ENCODE results near the gene PCDHGA3. TPM values are rescaled to one million over a fixed set of nuclear protein-coding genes. Genes with fewer than 3 reads are reported as not detected.
"Not testable (repeated sequence)": the region's sequence is repeated elsewhere in the genome, so short reads cannot be mapped to it uniquely, and the experiment has no call there.

The PCDHGA3 gene
- total RNA-seq, 8 experiments from 2014 or later, result 0.05 to 32.1 (median 0.65) TPM

DNA sequence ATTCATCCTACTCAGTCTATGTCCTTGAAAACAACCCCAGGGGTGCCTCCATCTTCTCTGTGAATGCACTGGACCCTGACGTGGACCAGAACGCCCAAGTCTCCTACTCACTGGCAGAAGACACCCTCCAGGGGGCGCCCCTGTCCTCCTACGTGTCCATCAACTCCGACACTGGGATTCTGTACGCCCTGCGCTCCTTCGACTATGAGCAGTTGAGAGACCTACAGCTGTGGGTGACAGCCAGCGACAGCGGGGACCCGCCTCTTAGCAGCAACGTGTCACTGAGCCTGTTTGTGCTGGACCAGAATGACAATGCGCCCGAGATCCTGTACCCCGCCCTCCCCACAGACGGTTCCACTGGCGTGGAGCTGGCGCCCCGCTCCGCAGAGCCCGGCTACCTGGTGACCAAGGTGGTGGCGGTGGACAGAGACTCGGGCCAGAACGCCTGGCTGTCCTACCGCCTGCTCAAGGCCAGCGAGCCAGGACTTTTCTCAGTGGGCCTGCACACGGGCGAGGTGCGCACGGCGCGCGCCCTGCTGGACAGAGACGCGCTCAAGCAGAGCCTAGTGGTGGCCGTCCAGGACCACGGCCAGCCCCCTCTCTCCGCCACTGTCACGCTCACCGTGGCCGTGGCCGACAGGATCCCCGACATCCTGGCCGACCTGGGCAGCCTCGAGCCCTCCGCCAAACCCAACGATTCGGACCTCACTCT is 32.0 kb downstream of the PCDHGA3 start:
- H3K27ac ChIP-seq; in situ Hi-C loops (cut with MboI; ENCODE audit: low pct_unique_long_range_greater_than_20kb in 2 of 9, low sequenced_read_pairs in 9 of 9, unreplicated experiment in 9 of 9); H3K4me1 ChIP-seq (replicated peaks in 1 of 2); ATAC-seq (replicated peaks in 6 of 8); H3K4me3 ChIP-seq: not testable (repeated sequence)
- WGBS, 10 experiments, result 0 to 91% (median 50%) methylated on average over 1 to 7 of the region's 48 CpGs; no CpG with 5 or more reads in 6 of the 10 experiments

DNA sequence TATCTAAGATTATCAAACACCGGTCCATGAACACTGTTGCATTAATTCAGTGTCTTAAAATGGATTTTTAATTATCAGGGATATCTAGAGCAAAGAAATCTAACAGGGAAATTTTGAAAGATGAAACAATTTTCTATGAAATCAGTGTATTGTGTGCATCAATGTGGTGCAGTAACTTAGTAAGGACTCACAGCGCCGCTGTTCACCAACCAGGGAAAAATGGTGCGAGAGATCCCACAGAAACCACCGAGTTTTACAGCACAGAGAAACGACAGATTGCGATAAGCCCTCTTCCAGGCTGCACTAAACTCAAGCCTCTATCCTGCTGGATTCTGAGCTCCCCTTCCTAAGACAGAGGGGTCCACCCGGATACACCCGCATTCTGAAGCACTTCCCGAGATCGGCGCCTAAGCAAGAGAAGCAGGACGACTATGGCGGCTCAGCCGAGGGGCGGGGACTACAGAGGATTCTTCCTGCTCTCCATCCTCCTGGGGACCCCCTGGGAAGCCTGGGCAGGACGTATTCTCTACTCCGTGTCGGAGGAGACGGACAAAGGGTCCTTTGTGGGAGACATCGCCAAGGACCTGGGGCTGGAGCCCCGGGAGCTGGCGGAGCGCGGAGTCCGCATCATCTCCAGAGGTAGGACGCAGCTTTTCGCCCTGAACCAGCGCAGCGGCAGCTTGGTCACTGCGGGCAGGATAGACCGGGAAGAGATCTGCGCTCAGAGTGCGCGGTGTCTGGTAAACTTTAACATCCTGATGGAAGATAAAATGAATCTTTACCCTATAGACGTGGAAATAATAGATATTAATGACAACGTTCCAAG is 39.1 kb downstream of the PCDHGA3 start, which contains the start of gene PCDHGA7:
TSS of gene PCDHGA7 (plus strand) at position 274 of the 826 bp plus-strand sequence. CDS start at position 432, 158 bp downstream.
- in situ Hi-C loops (cut with MboI; ENCODE audit: low pct_unique_long_range_greater_than_20kb in 2 of 9, low sequenced_read_pairs in 9 of 9, unreplicated experiment in 9 of 9), result no loop called here
- no peak within 1 kb of the TSS for H3K27ac ChIP-seq
- 24 to 94% (median 72%) methylated on average over 1 to 17 of the region's 37 CpGs for WGBS, 10 experiments
- ATAC-seq (replicated peaks in 6 of 8), result peak in 2 of 8 experiments; percentile 47 to 64
- no peaks in the 10 kb centered on the region for H3K4me1 ChIP-seq (replicated peaks in 1 of 2)
- no peak within 1 kb of the TSS for H3K4me3 ChIP-seq

DNA sequence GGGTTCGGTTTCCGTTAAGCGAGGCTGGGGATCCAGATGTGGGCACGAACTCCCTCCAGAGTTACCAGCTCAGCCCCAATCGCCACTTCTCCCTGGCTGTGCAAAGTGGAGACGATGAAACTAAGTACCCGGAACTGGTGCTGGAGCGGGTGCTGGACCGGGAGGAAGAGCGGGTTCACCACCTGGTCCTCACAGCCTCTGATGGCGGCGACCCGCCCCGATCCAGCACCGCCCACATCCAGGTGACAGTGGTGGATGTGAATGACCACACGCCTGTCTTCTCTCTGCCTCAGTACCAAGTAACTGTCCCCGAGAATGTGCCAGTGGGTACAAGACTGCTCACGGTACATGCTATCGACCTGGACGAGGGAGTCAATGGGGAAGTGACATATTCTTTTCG is 39.7 kb downstream of the PCDHGA3 start:
- H3K4me3 ChIP-seq, result no peak overlapping the region
- H3K4me1 ChIP-seq (replicated peaks in 1 of 2), result no peaks in the 10 kb centered on the region
- H3K27ac ChIP-seq, result no peak overlapping the region
- in situ Hi-C loops (cut with MboI; ENCODE audit: low pct_unique_long_range_greater_than_20kb in 2 of 9, low sequenced_read_pairs in 9 of 9, unreplicated experiment in 9 of 9), result no loop called here
- WGBS, 10 experiments, result 34 to 95% (median 80%) methylated on average over 1 to 16 of the region's 21 CpGs; no CpG with 5 or more reads in 3 of the 10 experiments
- no peak for ATAC-seq (replicated peaks in 6 of 8)

GRCh38 chr5:141384471-141385267 is 41.0 kb downstream of the PCDHGA3 start:
- in situ Hi-C loops (cut with MboI; ENCODE audit: low pct_unique_long_range_greater_than_20kb in 2 of 9, low sequenced_read_pairs in 9 of 9, unreplicated experiment in 9 of 9), result no loop called here
- no peaks in the 10 kb centered on the region for H3K4me1 ChIP-seq (replicated peaks in 1 of 2)
- no peak overlapping the region for H3K4me3 ChIP-seq
- WGBS, 10 experiments, result 5 to 97% (median 86%) methylated on average over 3 to 23 of the region's 43 CpGs; no CpG with 5 or more reads in 4 of the 10 experiments
- ATAC-seq (replicated peaks in 6 of 8), result no peak
- no peak overlapping the region for H3K27ac ChIP-seq

- H3K4me1 ChIP-seq (replicated peaks in 1 of 2); H3K27ac ChIP-seq; in situ Hi-C loops (cut with MboI; ENCODE audit: low pct_unique_long_range_greater_than_20kb in 2 of 9, low sequenced_read_pairs in 9 of 9, unreplicated experiment in 9 of 9): not testable (repeated sequence)
- H3K4me3 ChIP-seq, result peak within 1 kb of the TSS in 1 of 5 donors; percentile 46
- 0 to 82% (median 48%) methylated on average over 2 to 12 of the region's 40 CpGs; no CpG with 5 or more reads in 4 of the 10 experiments for WGBS, 10 experiments
- peak in 5 of 8 experiments; percentile 60 to 99 (median 74) for ATAC-seq (replicated peaks in 6 of 8)
Observed at GRCh38 chr5:141387557-141388311, 44.1 kb downstream of the PCDHGA3 start, which contains the start of gene PCDHGB4. PCDHGB4 (plus strand) TSS chr5:141387698; CDS start chr5:141387885, 187 bp downstream.

DNA sequence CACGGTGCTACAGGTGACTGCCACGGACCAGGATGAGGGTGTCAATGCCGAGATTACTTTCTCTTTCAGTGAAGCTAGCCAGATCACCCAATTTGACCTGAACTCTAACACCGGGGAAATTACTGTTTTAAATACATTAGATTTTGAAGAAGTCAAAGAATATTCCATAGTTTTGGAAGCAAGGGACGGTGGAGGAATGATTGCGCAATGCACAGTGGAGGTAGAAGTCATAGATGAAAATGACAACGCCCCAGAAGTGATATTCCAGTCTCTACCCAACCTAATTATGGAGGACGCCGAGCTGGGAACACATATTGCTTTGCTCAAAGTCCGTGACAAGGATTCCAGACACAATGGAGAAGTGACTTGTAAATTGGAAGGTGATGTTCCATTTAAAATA is 45.0 kb downstream of the PCDHGA3 start:
- Histone ChIP-seq H3K27ac (no peak overlapping the region), H3K4me3 (peak overlapping the region in 1 of 5 donors; percentile 24), H3K4me1 (replicated peaks in 1 of 2) (no peaks in the 10 kb centered on the region)
- ATAC-seq (replicated peaks in 6 of 8), result no peak
- WGBS, 10 experiments, result 27 to 100% (median 84%) methylated on average over 3 to 9 of the region's 10 CpGs
- in situ Hi-C loops (cut with MboI; ENCODE audit: low pct_unique_long_range_greater_than_20kb in 2 of 9, low sequenced_read_pairs in 9 of 9, unreplicated experiment in 9 of 9), result no loop called here

DNA sequence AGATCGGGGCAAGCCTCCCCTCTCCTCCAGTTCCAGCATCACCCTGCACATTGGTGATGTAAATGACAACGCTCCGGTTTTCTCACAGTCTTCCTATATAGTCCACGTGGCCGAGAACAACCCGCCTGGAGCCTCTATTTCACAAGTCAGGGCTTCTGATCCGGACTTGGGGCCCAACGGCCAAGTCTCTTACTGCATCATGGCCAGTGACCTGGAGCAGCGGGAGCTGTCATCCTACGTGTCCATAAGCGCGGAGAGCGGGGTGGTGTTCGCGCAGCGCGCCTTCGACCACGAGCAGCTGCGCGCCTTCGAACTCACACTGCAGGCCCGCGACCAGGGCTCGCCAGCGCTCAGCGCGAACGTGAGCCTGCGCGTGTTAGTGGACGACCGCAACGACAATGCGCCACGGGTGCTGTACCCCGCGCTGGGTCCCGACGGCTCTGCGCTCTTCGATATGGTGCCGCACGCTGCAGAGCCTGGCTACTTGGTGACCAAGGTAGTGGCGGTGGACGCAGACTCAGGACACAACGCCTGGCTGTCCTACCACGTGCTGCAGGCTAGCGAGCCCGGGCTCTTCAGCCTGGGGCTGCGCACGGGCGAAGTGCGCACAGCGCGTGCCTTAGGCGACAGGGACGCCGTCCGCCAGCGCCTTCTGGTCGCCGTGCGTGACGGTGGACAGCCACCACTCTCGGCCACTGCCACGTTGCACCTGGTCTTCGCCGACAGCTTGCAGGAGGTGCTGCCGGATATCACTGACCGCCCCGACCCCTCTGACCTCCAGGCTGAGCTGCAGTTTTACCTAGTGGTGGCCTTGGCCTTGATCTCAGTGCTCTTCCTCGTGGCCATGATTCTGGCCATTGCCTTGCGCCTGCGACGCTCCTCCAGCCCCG is 45.8 kb downstream of the PCDHGA3 start:
- Histone ChIP-seq H3K4me3 (no peak overlapping the region), H3K27ac (no peak overlapping the region), H3K4me1 (replicated peaks in 1 of 2) (no peaks in the 10 kb centered on the region)
- in situ Hi-C loops (cut with MboI; ENCODE audit: low pct_unique_long_range_greater_than_20kb in 2 of 9, low sequenced_read_pairs in 9 of 9, unreplicated experiment in 9 of 9), result no loop called here
- no peak for ATAC-seq (replicated peaks in 6 of 8)
- 18 to 100% (median 92%) methylated on average over 2 to 53 of the region's 77 CpGs; no CpG with 5 or more reads in 4 of the 10 experiments for WGBS, 10 experiments

DNA sequence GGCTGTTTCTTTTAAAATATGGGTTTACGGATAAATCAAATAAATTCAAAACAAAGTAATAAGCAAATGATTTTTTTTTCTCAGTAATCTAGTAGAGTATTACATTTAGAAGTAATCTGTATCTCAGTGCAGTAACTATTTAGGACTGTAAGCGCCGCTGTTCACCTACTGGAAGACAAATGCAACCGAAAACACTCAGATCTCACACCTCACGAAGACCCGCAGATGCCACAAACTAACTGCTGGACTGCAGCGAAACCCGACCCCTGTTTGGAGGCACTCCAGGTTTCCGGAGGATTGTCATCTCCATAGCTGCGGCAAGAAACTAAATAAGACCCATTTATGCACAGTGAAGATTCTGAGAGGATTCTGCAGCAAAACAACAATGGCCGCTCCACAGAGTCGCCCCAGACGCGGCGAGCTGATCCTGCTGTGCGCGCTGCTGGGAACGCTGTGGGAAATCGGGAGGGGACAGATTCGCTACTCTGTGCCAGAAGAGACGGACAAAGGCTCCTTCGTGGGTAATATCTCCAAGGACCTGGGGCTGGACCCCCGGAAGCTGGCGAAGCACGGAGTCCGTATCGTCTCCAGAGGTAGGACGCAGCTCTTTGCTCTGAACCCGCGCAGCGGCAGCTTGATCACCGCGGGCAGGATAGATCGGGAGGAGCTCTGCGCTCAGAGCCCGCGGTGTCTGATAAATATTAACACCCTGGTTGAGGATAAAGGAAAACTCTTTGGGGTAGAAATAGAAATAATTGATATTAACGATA is 49.0 kb downstream of the PCDHGA3 start, which contains the start of gene PCDHGA8:
TSS of gene PCDHGA8 (plus strand) at position 205 of the 770 bp plus-strand sequence. CDS start at position 386, 181 bp downstream.
- in situ Hi-C loops (cut with MboI; ENCODE audit: low pct_unique_long_range_greater_than_20kb in 2 of 9, low sequenced_read_pairs in 9 of 9, unreplicated experiment in 9 of 9), result no loop called here
- Histone ChIP-seq H3K4me1 (replicated peaks in 1 of 2) (no peaks in the 10 kb centered on the region), H3K27ac (no peak within 1 kb of the TSS), H3K4me3 (no peak within 1 kb of the TSS)
- no peak for ATAC-seq (replicated peaks in 6 of 8)
- WGBS, 10 experiments, result 15 to 96% (median 83%) methylated on average over 1 to 38 of the region's 38 CpGs

DNA sequence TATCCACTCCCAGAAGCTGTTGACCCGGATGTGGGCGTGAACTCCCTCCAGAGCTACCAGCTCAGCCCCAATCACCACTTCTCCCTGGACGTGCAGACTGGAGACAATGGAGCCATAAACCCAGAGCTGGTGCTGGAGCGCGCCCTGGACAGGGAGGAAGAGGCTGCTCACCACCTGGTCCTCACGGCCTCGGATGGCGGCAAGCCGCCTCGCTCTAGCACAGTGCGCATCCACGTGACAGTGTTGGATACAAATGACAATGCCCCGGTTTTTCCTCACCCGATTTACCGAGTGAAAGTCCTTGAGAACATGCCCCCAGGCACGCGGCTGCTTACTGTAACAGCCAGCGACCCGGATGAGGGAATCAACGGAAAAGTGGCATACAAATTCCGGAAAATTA is 49.6 kb downstream of the PCDHGA3 start:
- in situ Hi-C loops (cut with MboI; ENCODE audit: low pct_unique_long_range_greater_than_20kb in 2 of 9, low sequenced_read_pairs in 9 of 9, unreplicated experiment in 9 of 9), result no loop called here
- no peak for ATAC-seq (replicated peaks in 6 of 8)
- WGBS, 10 experiments, result 0 to 97% (median 90%) methylated on average over 2 to 18 of the region's 21 CpGs
- no peak overlapping the region for H3K27ac ChIP-seq
- no peaks in the 10 kb centered on the region for H3K4me1 ChIP-seq (replicated peaks in 1 of 2)
- H3K4me3 ChIP-seq, result no peak overlapping the region

DNA sequence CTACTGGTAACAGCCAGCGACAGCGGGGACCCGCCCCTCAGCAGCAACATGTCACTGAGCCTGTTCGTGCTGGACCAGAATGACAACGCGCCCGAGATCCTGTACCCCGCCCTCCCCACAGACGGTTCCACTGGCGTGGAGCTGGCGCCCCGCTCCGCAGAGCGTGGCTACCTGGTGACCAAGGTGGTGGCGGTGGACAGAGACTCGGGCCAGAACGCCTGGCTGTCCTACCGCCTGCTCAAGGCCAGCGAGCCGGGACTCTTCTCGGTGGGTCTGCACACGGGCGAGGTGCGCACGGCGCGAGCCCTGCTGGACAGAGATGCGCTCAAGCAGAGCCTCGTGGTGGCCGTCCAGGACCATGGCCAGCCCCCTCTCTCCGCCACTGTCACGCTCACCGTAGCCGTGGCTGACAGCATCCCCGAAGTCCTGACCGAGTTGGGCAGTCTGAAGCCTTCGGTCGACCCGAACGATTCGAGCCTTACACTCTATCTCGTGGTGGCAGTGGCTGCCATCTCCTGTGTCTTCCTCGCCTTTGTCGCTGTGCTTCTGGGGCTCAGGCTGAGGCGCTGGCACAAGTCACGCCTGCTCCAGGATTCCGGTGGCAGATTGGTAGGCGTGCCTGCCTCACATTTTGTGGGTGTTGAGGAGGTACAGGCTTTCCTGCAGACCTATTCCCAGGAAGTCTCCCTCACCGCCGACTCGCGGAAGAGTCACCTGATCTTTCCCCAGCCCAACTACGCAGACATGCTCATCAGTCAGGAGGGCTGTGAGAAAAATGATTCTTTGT is 51.0 kb downstream of the PCDHGA3 start:
- H3K4me1 ChIP-seq (replicated peaks in 1 of 2); in situ Hi-C loops (cut with MboI; ENCODE audit: low pct_unique_long_range_greater_than_20kb in 2 of 9, low sequenced_read_pairs in 9 of 9, unreplicated experiment in 9 of 9); ATAC-seq (replicated peaks in 6 of 8); H3K27ac ChIP-seq; H3K4me3 ChIP-seq: not testable (repeated sequence)
- 60 to 100% (median 88%) methylated on average over 1 to 12 of the region's 53 CpGs; no CpG with 5 or more reads in 4 of the 10 experiments for WGBS, 10 experiments
